MCF 10A (cell line): Measurements from ENCODE around the gene TLE5. TPM values are rescaled to one million over a fixed set of nuclear protein-coding genes. Genes with fewer than 3 reads are reported as not detected.

Source experiments
- BruUV-seq: library from RNA; stranded (reverse); fragments of 400-500 nt; replicated peaks from 2 replicates; lab custom pipeline; 2021; lab: Mats Ljungman, UMichigan
- CTCF ChIA-PET: fragments of 300-600 bp; sonication (Branson Sonifier 250); formaldehyde crosslinking; extraction: SDS; loops from one replicate; lab custom pipeline; 2021; ENCODE audit warnings: antibody characterized with exemption, inconsistent platforms; lab: Yijun Ruan, JAX
- POLR2A ChIA-PET: fragments of 300-600, 350-650 bp; sonication (Branson Sonifier 250); formaldehyde crosslinking; extraction: SDS; loops from one replicate; lab custom pipeline; 2020; ENCODE audit warnings: antibody characterized with exemption, inconsistent platforms; lab: Yijun Ruan, JAX
- DNase-seq: peaks from one replicate; pipeline ENCODE4 v3.0.0-alpha.2; 2018; ENCODE audit not compliant: unreplicated experiment
- H3K27ac Mint-ChIP-seq: one replicate; pipeline ENCODE4 v1.8.0; 2022; ENCODE audit warnings: mild to moderate bottlenecking, low read depth, mixed read lengths; ENCODE audit not compliant: unreplicated experiment
- H3K27me3 Mint-ChIP-seq: one replicate; pipeline ENCODE4 v1.8.0; 2022; ENCODE audit warnings: mixed read lengths; ENCODE audit not compliant: insufficient read depth, unreplicated experiment
- H3K36me3 Mint-ChIP-seq: one replicate; pipeline ENCODE4 v1.8.0; 2022; ENCODE audit warnings: mild to moderate bottlenecking, moderate library complexity, mixed read lengths; ENCODE audit not compliant: insufficient read depth, unreplicated experiment
- H3K4me1 Mint-ChIP-seq: one replicate; pipeline ENCODE4 v1.8.0; 2022; ENCODE audit warnings: mixed read lengths; ENCODE audit not compliant: insufficient read depth, unreplicated experiment
- H3K4me3 Mint-ChIP-seq: one replicate; pipeline ENCODE4 v1.8.0; 2022; ENCODE audit warnings: mild to moderate bottlenecking, moderate library complexity, mixed read lengths; ENCODE audit not compliant: unreplicated experiment
- H3K9me3 Mint-ChIP-seq: one replicate; pipeline ENCODE4 v1.8.0; 2022; ENCODE audit warnings: mixed read lengths; ENCODE audit not compliant: unreplicated experiment
- intact Hi-C: fragments of 100-400 bp; cut with micrococcal nuclease; formaldehyde crosslinking; loops from 2 replicates; pipeline ENCODE4 v1.14.1; 2022
- total RNA-seq: library from RNA; stranded (reverse); gene quantifications from 2 replicates; pipeline ENCODE4 v1.2.3, GENCODE V29; 2022
- TF ChIP-seq, protein P1 (sequence below): fragments of 200-600 bp; IDR thresholded peaks from one replicate; pipeline ENCODE4 v1.8.0; 2022; ENCODE audit warnings: antibody characterized with exemption, mild to moderate bottlenecking; ENCODE audit not compliant: unreplicated experiment

TLE5 gene
- total RNA-seq, 1 experiment from 2014 or later: 266 TPM

DNA sequence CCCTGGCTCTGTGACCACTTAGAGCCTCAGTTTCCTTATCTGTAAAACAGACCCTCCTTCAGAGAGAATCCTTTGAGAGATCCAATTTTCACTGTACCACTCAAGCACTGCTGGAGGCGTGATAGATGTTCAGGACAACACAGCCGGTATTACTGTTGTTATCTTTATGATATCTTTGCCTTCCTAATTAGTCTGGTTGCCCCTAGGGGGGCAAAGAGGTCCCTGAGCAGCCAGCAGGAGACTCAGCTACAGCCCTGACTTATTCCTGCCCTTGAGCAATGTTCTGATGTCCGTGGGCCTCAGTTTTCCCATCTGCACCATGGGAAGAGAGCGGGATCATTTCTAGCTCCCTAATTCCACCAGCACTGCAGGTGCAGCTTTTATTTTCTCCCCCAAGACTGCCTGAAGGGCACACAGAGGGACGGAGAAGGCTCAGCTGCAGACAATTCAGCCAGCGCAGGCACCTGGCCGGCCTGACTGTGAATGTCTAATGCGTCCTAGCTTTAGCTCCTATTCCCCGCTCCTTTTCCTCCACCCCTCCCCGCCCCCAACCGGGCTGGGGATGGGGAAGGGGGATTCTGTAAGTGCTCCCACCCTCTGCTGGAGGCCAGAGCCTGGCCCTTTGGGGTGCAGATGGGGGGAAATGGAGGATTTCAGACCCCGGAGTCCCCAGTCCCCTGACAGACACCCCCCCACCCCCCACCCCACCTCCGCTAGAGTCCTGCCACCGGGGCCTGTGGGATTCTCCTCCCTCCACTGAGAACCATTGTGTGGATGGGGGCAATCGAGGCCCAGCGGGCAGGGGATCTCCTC, 16.2 kb downstream of the TLE5 start:
- Mint-ChIP-seq H3K27ac (no peak overlapping the region), H3K9me3 (no peaks in the 10 kb centered on the region), H3K36me3 (peaks cover under 1% of the 10 kb centered on the region), H3K4me3 (no peak overlapping the region), H3K27me3 (no peaks in the 10 kb centered on the region), H3K4me1 (peaks cover 7% of the 10 kb centered on the region)
- TF ChIP-seq, protein P1, sequence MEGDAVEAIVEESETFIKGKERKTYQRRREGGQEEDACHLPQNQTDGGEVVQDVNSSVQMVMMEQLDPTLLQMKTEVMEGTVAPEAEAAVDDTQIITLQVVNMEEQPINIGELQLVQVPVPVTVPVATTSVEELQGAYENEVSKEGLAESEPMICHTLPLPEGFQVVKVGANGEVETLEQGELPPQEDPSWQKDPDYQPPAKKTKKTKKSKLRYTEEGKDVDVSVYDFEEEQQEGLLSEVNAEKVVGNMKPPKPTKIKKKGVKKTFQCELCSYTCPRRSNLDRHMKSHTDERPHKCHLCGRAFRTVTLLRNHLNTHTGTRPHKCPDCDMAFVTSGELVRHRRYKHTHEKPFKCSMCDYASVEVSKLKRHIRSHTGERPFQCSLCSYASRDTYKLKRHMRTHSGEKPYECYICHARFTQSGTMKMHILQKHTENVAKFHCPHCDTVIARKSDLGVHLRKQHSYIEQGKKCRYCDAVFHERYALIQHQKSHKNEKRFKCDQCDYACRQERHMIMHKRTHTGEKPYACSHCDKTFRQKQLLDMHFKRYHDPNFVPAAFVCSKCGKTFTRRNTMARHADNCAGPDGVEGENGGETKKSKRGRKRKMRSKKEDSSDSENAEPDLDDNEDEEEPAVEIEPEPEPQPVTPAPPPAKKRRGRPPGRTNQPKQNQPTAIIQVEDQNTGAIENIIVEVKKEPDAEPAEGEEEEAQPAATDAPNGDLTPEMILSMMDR: no peak
- no TSS peak for BruUV-seq
- ChIA-PET POLR2A (interaction anchor here (0.7 kb wide), 1 partner anchor 8 kb away, joined by 3 read pairs; no protein-coding TSS in a partner anchor), CTCF (no interaction called here)
- no peak for DNase-seq
- intact Hi-C loops: loop anchor here (10.0 kb wide), 1 partner anchor 361 kb away; no protein-coding TSS in a partner anchor

DNA sequence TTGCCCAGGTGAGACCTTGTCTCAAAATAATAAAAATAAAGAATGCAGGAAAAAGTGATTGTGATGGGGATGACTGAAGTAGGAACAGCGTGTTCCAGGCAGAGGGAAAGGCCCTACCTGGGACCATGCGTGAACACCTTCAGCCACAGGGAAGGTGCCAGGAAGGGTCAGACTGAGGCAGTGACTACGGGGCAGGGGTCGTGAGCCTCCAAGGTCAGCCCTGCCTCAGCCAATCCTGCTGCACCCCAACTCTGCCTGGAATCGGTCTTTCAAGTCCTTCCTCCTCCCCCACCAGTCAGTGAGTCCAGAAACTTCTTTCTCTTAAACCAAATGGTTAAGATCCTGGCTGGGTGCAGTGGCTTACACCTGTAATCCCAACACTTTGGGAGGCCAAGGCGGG, 17.1 kb downstream of the TLE5 start:
- no peak for DNase-seq
- CTCF ChIA-PET: interaction anchor here (0.6 kb wide), 1 partner anchor 13 kb away, joined by 5 read pairs; no protein-coding TSS in a partner anchor
- TF ChIP-seq, protein P1: no peak
- H3K4me1 Mint-ChIP-seq: peaks cover 7% of the 10 kb centered on the region
- intact Hi-C loops: loop anchor here (10.0 kb wide), 1 partner anchor 360 kb away; no protein-coding TSS in a partner anchor
- POLR2A ChIA-PET: no interaction called here
- no peaks in the 10 kb centered on the region for H3K9me3 Mint-ChIP-seq
- no peak overlapping the region for H3K27ac Mint-ChIP-seq
- no peaks in the 10 kb centered on the region for H3K27me3 Mint-ChIP-seq
- no peak overlapping the region for H3K4me3 Mint-ChIP-seq
- BruUV-seq: no TSS peak
- H3K36me3 Mint-ChIP-seq: no peaks in the 10 kb centered on the region

DNA sequence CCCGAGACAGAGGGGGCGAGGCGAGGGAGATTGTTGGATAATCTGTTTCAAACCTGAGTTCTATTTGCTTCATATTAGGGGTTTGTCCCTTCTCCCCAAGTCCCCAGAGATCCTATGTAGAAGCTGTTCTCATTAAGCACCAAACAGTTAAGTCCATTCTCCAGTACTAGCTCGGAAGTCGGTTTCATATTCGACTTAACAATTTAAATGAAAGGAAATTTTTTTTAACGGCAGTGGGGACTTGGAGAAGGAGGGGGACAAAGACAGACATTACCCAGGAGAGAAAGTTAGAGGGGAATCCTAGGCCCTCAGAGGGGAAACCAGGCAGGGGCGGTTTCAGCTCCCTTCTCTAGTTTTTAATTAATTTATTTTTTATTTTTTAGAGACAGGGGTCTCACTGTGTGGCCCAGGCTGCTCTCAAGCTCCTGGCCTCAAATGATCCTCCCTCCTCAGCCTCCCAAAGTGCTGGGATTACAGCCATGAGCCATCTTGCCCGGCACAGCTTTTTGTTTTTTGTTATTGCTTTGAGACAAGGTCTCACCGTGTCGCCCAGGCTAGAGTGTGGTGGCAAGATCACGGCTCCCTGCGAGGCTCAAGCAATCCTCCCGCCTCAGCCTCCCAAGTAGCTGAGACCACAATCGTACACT, 19.6 kb downstream of the TLE5 start:
- H3K9me3 Mint-ChIP-seq: no peaks in the 10 kb centered on the region
- no peak overlapping the region for H3K4me3 Mint-ChIP-seq
- intact Hi-C loops: loop anchor here (10.0 kb wide), 1 partner anchor 358 kb away; no protein-coding TSS in a partner anchor
- H3K4me1 Mint-ChIP-seq: peaks cover 5% of the 10 kb centered on the region
- no TSS peak for BruUV-seq
- no peak for DNase-seq
- H3K27me3 Mint-ChIP-seq: no peaks in the 10 kb centered on the region
- no peak overlapping the region for H3K27ac Mint-ChIP-seq
- no peaks in the 10 kb centered on the region for H3K36me3 Mint-ChIP-seq
- POLR2A ChIA-PET: interaction anchor here (0.7 kb wide), 1 partner anchor 485 kb away, joined by 3 read pairs; no protein-coding TSS in a partner anchor
- TF ChIP-seq, protein P1: no peak
- CTCF ChIA-PET: interaction anchor here (0.6 kb wide), 2 partner anchors 90 to 386 kb away, joined by 3 read pairs; no protein-coding TSS in a partner anchor
